Measurements from ENCODE around the gene MMP25.
A peak's percentile ranks its signal among the peaks of the same experiment; 100 is the strongest.
"Not testable (repeated sequence)": the region's sequence is repeated elsewhere in the genome, so short reads cannot be mapped to it uniquely, and the experiment has no call there.

The MMP25 gene

GRCh38 chr16:3044708-3045107 lies 1.7 kb upstream of the MMP25 start:
- Histone ChIP-seq H3K36me3 (ENCODE audit: control insufficient read depth, insufficient read depth, low read length) (no peaks in the 10 kb centered on the region), H3K9ac (ENCODE audit: low read length) (no peak overlapping the region), H3K27me3 (ENCODE audit: control insufficient read depth, insufficient read depth, low read length) (peaks cover 18% of the 10 kb centered on the region), H3K4me1 (ENCODE audit: control insufficient read depth, insufficient read depth, low read length) (no peaks in the 10 kb centered on the region), H3K4me3 (ENCODE audit: low read length) (no peak overlapping the region), H3K27ac (ENCODE audit: low read depth, low read length) (no peak overlapping the region)

DNA sequence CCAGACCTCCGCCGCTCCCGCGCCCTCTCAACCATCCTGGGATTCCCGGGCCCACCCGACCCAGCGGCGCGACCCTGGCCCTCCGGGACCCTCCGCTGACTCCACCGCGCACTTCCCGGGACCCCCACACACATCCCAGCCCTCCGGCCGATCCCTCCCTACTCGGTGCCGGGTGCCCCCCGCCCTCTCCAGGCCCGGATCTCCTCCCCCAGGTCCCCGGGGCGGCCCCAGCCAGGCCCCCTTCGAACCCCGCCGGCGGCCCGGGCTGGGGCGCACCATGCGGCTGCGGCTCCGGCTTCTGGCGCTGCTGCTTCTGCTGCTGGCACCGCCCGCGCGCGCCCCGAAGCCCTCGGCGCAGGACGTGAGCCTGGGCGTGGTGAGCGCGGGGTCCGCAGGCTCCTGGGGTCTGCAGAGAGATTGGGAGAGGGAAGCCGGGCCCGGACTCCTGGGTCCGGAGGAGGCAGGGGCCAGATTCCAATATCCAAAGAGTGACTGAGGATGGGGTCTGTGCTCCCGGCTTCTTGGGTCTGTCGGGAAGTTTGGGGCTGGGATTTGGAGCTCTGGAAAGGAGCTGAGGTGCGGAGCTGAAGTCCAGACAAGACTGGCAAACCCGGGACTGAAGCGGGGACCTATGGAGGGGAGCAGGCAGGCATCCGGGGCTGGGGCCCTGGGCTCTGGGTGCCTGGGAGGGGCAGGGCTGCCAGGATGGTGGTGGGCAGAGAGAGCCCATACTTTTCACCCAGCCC lies 453 bp downstream of the MMP25 start:
- Histone ChIP-seq H3K9ac (ENCODE audit: low read length) (no peak overlapping the region), H3K4me3 (ENCODE audit: low read length) (peak overlapping the region; percentile 33), H3K4me1 (ENCODE audit: control insufficient read depth, insufficient read depth, low read length) (no peaks in the 10 kb centered on the region), H3K36me3 (ENCODE audit: control insufficient read depth, insufficient read depth, low read length) (no peaks in the 10 kb centered on the region), H3K27ac (ENCODE audit: low read depth, low read length) (no peak overlapping the region), H3K27me3 (ENCODE audit: control insufficient read depth, insufficient read depth, low read length) (peaks cover 18% of the 10 kb centered on the region)

DNA sequence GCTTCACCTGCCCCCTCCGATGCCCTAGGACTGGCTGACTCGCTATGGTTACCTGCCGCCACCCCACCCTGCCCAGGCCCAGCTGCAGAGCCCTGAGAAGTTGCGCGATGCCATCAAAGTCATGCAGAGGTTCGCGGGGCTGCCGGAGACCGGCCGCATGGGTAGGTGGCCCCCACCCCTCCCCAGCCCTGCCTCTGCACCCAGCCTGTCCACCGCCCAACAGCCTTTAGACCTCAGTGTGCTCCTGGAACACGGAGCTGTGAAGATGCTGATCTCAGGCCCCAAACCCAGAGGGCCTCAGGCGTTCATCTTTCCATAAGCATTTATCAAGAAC lies 993 bp downstream of the MMP25 start:
- Histone ChIP-seq H3K36me3 (ENCODE audit: control insufficient read depth, insufficient read depth, low read length) (no peaks in the 10 kb centered on the region), H3K4me1 (ENCODE audit: control insufficient read depth, insufficient read depth, low read length) (no peaks in the 10 kb centered on the region), H3K4me3 (ENCODE audit: low read length) (no peak overlapping the region), H3K9ac (ENCODE audit: low read length) (no peak overlapping the region), H3K27me3 (ENCODE audit: control insufficient read depth, insufficient read depth, low read length) (peaks cover 18% of the 10 kb centered on the region), H3K27ac (ENCODE audit: low read depth, low read length) (no peak overlapping the region)

DNA sequence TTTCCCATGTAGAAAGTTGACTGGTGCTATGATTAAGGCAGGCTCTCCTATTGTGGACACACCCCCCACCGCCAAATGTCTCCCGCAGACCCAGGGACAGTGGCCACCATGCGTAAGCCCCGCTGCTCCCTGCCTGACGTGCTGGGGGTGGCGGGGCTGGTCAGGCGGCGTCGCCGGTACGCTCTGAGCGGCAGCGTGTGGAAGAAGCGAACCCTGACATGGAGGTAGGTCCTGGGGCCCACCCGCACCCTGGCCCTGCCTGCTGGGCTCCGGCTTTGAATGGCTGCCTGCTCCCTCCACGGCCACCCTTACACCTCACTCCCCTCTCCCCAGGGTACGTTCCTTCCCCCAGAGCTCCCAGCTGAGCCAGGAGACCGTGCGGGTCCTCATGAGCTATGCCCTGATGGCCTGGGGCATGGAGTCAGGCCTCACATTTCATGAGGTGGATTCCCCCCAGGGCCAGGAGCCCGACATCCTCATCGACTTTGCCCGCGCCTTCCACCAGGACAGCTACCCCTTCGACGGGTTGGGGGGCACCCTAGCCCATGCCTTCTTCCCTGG lies 3.6 kb downstream of the MMP25 start:
- H3K4me3 ChIP-seq (ENCODE audit: low read length) = no peak overlapping the region
- no peak overlapping the region for H3K27ac ChIP-seq (ENCODE audit: low read depth, low read length)
- peaks cover 18% of the 10 kb centered on the region for H3K27me3 ChIP-seq (ENCODE audit: control insufficient read depth, insufficient read depth, low read length)
- peaks cover 3% of the 10 kb centered on the region for H3K36me3 ChIP-seq (ENCODE audit: control insufficient read depth, insufficient read depth, low read length)
- H3K4me1 ChIP-seq (ENCODE audit: control insufficient read depth, insufficient read depth, low read length) = no peaks in the 10 kb centered on the region
- no peak overlapping the region for H3K9ac ChIP-seq (ENCODE audit: low read length)

DNA sequence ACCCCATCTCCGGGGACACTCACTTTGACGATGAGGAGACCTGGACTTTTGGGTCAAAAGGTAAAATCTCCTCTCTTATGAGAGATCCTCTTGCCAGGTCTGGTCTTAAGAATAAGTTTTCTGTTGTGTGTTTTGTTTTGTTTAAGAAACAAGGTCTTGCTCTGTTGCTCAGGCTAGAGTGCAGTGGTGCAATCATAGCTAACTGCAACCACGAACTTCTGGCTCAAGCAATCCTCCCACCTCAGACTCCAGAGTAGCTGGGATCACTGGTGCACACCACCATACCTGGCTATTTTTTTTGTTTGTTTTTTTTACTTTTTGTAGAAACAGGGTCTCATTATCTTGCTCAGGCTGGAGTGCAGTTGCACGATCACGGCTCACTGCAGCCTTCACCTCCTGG lies 4.1 kb downstream of the MMP25 start:
- Histone ChIP-seq H3K27ac (ENCODE audit: low read depth, low read length) (no peak overlapping the region), H3K4me1 (ENCODE audit: control insufficient read depth, insufficient read depth, low read length) (no peaks in the 10 kb centered on the region), H3K4me3 (ENCODE audit: low read length) (no peak overlapping the region), H3K27me3 (ENCODE audit: control insufficient read depth, insufficient read depth, low read length) (peaks cover 15% of the 10 kb centered on the region), H3K9ac (ENCODE audit: low read length) (no peak overlapping the region), H3K36me3 (ENCODE audit: control insufficient read depth, insufficient read depth, low read length) (peaks cover 3% of the 10 kb centered on the region)

GRCh38 chr16:3051009-3051408 lies 4.6 kb downstream of the MMP25 start:
- Histone ChIP-seq H3K27me3 (ENCODE audit: control insufficient read depth, insufficient read depth, low read length) (peaks cover 12% of the 10 kb centered on the region), H3K4me1 (ENCODE audit: control insufficient read depth, insufficient read depth, low read length) (no peaks in the 10 kb centered on the region), H3K36me3 (ENCODE audit: control insufficient read depth, insufficient read depth, low read length) (peaks cover 3% of the 10 kb centered on the region), H3K9ac (ENCODE audit: low read length) (no peak overlapping the region), H3K27ac (ENCODE audit: low read depth, low read length) (no peak overlapping the region), H3K4me3 (ENCODE audit: low read length) (no peak overlapping the region)

DNA sequence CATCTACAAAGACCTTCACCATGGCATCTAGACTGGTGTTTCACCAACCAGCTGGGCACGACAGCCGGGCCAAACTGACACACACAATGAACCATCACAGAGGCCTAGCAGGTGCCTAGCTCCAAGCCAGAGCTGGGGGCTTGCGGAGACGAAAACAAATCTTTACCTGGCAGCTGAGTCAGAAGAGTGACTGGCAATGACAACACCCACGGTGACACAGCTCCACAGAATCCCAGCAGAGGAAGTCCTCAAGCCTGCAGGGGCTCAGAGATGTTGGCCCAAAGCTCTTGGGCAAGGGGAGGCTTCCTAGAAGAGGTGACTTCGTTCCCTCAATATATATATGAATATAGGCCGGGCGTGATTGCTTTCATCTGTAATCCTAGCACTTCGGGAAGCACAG lies 5.1 kb downstream of the MMP25 start:
- Histone ChIP-seq H3K27me3 (ENCODE audit: control insufficient read depth, insufficient read depth, low read length) (peaks cover 9% of the 10 kb centered on the region), H3K9ac (ENCODE audit: low read length) (no peak overlapping the region), H3K36me3 (ENCODE audit: control insufficient read depth, insufficient read depth, low read length) (peaks cover 3% of the 10 kb centered on the region), H3K4me1 (ENCODE audit: control insufficient read depth, insufficient read depth, low read length) (no peaks in the 10 kb centered on the region), H3K27ac (ENCODE audit: low read depth, low read length) (no peak overlapping the region), H3K4me3 (ENCODE audit: low read length) (no peak overlapping the region)

DNA sequence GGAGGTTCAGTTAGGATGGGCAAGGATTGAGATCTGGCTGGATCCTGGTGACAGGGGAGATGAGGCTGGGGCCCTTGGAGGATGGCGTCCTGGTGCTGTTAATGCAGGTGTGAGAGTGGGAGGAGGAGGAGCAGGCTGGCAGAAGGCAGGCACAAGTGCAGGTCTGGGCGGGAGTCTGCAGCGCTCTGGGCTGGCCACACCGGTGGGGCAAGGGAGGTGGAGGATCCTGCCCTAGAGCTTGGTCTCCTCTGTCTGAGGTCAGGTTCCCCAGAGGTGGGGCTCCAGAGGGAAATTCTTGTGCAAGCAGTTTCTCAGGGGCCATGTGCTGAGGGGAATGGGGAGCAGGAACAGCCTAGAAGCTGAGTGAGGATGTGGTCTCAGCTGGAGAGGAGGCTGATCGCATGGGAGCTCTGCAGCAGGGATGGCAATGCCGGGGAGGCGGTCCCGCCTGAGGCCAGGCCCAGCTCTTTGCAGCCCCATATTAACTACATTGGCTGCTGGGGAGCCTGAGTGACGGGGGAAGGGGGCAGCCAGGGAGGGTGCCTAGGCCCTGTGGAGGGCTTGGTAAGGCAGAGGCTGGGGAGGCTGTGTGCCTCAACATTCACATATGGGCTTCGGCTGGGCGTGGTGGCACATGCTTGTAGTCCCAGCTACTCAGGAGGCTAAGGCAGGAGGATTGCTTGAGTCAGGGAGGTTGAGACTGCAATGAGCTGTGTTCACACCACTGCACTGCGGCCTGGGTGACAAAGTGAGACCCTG lies 6.4 kb downstream of the MMP25 start:
- H3K4me1 ChIP-seq (ENCODE audit: control insufficient read depth, insufficient read depth, low read length); H3K27me3 ChIP-seq (ENCODE audit: control insufficient read depth, insufficient read depth, low read length); H3K27ac ChIP-seq (ENCODE audit: low read depth, low read length); H3K36me3 ChIP-seq (ENCODE audit: control insufficient read depth, insufficient read depth, low read length); H3K9ac ChIP-seq (ENCODE audit: low read length); H3K4me3 ChIP-seq (ENCODE audit: low read length): not testable (repeated sequence)

GRCh38 chr16:3053330-3053710 lies 7.0 kb downstream of the MMP25 start:
- H3K27me3 ChIP-seq (ENCODE audit: control insufficient read depth, insufficient read depth, low read length); H3K4me1 ChIP-seq (ENCODE audit: control insufficient read depth, insufficient read depth, low read length); H3K27ac ChIP-seq (ENCODE audit: low read depth, low read length); H3K36me3 ChIP-seq (ENCODE audit: control insufficient read depth, insufficient read depth, low read length); H3K4me3 ChIP-seq (ENCODE audit: low read length); H3K9ac ChIP-seq (ENCODE audit: low read length): not testable (repeated sequence)

DNA sequence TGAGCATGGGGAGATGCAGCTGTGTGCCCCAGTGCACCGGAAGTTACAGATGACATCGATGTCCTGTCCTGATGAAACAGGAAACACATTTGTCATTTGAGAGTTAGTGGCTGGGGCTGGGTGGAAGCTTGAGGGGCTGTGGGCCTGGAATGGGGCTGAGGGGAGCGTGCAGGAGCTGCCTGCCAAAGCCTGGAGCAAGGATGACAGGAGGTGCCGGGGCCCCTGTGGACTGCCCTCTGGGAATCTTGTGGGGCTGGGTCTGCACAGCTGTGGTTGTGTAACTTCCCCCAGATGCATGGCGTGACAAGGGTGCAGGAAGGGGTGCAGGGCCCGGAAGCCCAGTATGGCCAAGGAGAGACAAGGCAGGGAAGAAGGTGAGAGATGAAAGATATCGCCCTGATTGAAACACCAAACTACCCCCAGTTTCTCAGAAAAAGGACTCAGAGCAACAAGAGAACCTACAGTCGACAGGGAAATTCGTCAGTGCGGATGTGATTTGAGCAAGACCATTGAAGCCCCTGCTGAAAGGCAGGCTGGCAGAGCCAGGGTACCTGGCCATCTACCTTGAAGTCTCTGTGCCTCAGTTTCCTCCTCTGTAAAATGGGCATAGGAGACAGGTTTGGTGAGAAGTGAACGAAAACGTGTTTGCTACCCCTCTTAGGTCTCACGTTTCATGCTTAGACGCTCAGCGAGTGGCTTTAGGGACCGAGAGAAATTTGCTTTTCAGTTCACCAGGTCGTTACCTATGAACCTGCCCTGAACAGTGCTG lies 8.8 kb downstream of the MMP25 start:
- Histone ChIP-seq H3K27ac (ENCODE audit: low read depth, low read length) (no peak overlapping the region), H3K4me3 (ENCODE audit: low read length) (no peak overlapping the region), H3K36me3 (ENCODE audit: control insufficient read depth, insufficient read depth, low read length) (peaks cover 3% of the 10 kb centered on the region)

DNA sequence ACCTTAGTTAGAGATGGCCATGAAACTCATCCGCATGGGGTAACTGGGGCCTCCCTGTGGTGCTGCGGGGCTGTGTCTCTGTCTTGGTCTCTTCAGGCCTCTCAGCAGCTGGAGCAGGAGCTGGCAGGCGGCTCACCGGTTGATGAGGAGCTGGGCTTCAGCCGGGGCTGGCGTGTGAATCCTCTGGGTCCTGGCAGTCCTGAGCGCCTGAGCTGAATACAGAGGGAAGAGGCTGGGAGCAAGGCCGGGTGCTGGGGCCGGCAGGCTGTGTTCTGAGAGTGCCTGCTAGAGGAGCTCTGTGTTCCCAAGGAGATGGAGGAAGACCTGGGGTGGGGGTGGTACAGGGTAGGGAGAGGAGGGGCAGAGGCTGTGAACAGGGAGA lies 9.4 kb downstream of the MMP25 start:
- H3K27me3 ChIP-seq (ENCODE audit: control insufficient read depth, insufficient read depth, low read length); H3K4me1 ChIP-seq (ENCODE audit: control insufficient read depth, insufficient read depth, low read length); H3K9ac ChIP-seq (ENCODE audit: low read length); H3K36me3 ChIP-seq (ENCODE audit: control insufficient read depth, insufficient read depth, low read length); H3K27ac ChIP-seq (ENCODE audit: low read depth, low read length); H3K4me3 ChIP-seq (ENCODE audit: low read length): not testable (repeated sequence)

More for the DNA sequence above, 8.8 kb downstream of the MMP25 start:
- Histone ChIP-seq H3K9ac (ENCODE audit: low read length) (no peak overlapping the region), H3K27me3 (ENCODE audit: control insufficient read depth, insufficient read depth, low read length) (no peaks in the 10 kb centered on the region), H3K4me1 (ENCODE audit: control insufficient read depth, insufficient read depth, low read length) (no peaks in the 10 kb centered on the region)

DNA sequence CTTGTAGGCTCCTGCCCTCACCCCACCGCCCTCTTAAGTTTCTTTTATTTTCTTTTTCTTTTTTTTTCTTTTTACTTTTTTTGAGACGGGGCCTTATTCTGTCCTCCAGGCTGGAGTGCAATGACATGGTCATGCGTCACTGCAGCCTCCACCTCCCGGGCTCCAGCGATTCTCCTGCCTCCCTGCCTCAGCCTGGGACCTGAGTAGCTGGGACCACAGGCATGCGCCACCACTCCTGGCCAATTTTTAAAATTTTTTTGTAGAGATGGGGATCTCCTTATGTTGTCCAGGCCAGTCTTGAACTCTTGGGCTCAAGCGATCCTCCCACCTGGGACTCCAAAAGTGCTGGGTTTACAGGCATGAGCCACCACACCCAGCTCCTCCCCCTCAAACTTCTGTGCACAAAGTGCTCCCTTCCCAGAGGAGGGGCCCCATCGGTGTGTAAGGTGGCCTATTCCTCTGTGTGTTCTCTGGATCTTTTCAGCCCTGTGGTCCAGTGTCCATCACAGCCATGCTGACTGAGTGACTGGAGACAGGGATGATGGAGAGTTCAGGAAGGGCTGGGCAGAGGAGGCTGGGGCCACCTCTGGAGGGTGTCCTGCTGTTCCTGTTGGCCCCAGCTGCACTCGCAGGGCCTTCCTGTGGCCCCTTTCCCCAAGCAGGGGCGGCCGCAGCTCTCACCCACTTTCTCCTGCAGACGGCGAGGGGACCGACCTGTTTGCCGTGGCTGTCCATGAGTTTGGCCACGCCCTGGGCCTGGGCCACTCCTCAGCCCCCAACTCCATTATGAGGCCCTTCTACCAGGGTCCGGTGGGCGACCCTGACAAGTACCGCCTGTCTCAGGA lies 10.2 kb downstream of the MMP25 start:
- no peaks in the 10 kb centered on the region for H3K4me1 ChIP-seq (ENCODE audit: control insufficient read depth, insufficient read depth, low read length)
- no peaks in the 10 kb centered on the region for H3K27me3 ChIP-seq (ENCODE audit: control insufficient read depth, insufficient read depth, low read length)
- H3K4me3 ChIP-seq (ENCODE audit: low read length) = no peak overlapping the region
- H3K9ac ChIP-seq (ENCODE audit: low read length) = no peak overlapping the region
- no peak overlapping the region for H3K27ac ChIP-seq (ENCODE audit: low read depth, low read length)
- peaks cover 3% of the 10 kb centered on the region for H3K36me3 ChIP-seq (ENCODE audit: control insufficient read depth, insufficient read depth, low read length)
